Stimulated activated CD4-positive, alpha-beta T cell treated with anti-CD3 and anti-CD28 coated beads, Interleukin-12 subunit alpha, Interleukin-12 subunit beta, amount 100 ng/mL, for 4 hours (primary cell): ENCODE data around the gene IFNW1.

Experiments
- DNase-seq: peaks from one replicate; pipeline ENCODE4 v3.0.0-alpha.2; 2020

IFNW1 gene

DNA sequence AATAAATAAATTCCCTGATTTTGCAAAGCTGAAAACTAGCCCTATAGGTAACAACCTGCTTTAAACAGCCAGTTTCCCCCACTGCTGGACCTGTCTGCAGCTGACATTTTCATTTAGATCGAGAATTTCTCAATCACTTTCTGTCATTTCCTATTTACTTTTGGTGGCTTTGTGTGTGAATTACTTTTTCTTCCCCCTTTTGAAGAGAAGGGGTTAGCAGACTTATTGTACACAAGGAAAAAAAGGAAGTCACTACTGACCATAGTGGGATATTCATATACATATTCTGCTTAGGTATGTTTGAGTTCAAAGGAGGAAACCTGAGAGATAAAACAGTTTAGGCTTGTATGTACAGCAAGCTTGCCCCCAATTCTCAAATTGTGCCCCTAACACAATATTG, 36.8 kb downstream of the IFNW1 start:
- DNase-seq = no peak

DNA sequence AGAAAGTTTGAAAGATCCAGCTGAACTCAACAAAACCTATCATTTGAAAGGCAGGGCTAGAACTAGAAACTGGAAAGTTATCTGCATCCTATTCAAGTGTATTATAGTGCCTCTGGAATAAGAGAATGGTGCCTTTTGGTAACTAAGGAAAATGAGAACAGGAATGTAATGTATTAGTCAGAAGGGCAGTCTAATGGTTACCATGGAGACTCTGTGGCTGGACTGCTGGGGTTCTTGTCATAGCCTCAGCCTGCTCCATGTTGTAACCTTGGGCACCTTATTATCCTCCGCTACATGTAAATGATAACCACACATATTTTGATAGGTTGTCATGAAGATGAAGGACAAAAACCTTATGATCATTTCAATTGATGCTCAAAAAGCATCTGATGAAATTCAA, 39.3 kb downstream of the IFNW1 start:
- DNase-seq = no peak

GRCh38 chr9:21097817-21098216, 43.8 kb downstream of the IFNW1 start:
- no peak for DNase-seq

DNA sequence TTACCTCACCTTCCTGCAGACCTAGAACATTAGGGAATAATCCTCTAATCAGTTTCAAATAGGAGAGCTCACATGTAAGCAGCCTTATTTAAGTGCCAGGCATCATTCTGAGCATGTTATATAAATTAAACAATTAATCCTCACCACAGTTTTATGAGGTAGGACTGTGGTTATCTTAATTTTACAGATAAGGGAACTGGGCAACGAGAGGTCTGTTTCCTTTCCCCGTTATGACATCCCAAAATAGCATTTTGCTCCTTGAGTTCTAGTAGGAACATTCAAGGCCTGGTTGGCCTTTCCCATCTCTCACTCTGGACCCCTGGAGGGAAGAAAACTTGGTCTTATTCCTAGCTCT, 44.8 kb downstream of the IFNW1 start:
- no peak for DNase-seq

GRCh38 chr9:21096172-21096900, 45.3 kb downstream of the IFNW1 start:
- peak; percentile 25 for DNase-seq

GRCh38 chr9:21095561-21095960, 46.1 kb downstream of the IFNW1 start:
- DNase-seq = no peak
